ENCODE results near the gene MFNG.

DNA sequence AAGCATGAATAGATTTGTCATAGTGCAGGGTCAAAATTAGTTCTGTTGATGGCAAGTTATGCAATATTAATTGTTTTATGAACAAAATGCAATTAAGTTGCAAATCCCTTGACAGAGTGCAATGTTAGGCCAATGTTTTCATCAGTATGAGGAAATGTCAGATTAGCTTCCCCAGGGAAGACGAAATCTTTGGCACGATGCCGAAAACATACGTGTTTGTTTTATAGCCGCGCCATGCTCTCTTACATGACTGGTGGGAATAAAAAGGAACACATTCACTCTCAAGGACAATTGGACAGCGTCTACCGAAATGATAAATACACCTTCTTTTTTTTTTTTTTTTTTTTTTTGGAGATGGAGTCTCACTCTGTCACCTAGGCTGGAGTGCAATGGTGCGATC, 27.0 kb downstream of the MFNG start:
- TF ChIP-seq, protein P1, sequence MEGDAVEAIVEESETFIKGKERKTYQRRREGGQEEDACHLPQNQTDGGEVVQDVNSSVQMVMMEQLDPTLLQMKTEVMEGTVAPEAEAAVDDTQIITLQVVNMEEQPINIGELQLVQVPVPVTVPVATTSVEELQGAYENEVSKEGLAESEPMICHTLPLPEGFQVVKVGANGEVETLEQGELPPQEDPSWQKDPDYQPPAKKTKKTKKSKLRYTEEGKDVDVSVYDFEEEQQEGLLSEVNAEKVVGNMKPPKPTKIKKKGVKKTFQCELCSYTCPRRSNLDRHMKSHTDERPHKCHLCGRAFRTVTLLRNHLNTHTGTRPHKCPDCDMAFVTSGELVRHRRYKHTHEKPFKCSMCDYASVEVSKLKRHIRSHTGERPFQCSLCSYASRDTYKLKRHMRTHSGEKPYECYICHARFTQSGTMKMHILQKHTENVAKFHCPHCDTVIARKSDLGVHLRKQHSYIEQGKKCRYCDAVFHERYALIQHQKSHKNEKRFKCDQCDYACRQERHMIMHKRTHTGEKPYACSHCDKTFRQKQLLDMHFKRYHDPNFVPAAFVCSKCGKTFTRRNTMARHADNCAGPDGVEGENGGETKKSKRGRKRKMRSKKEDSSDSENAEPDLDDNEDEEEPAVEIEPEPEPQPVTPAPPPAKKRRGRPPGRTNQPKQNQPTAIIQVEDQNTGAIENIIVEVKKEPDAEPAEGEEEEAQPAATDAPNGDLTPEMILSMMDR (IDR thresholded peaks at IDR 0.05; ENCODE audit: insufficient read depth, low read length), result no peak
- no peak for TF ChIP-seq POLR2AphosphoS5 (IDR thresholded peaks at IDR 0.05; ENCODE audit: low read depth)
- TF ChIP-seq, protein P2, sequence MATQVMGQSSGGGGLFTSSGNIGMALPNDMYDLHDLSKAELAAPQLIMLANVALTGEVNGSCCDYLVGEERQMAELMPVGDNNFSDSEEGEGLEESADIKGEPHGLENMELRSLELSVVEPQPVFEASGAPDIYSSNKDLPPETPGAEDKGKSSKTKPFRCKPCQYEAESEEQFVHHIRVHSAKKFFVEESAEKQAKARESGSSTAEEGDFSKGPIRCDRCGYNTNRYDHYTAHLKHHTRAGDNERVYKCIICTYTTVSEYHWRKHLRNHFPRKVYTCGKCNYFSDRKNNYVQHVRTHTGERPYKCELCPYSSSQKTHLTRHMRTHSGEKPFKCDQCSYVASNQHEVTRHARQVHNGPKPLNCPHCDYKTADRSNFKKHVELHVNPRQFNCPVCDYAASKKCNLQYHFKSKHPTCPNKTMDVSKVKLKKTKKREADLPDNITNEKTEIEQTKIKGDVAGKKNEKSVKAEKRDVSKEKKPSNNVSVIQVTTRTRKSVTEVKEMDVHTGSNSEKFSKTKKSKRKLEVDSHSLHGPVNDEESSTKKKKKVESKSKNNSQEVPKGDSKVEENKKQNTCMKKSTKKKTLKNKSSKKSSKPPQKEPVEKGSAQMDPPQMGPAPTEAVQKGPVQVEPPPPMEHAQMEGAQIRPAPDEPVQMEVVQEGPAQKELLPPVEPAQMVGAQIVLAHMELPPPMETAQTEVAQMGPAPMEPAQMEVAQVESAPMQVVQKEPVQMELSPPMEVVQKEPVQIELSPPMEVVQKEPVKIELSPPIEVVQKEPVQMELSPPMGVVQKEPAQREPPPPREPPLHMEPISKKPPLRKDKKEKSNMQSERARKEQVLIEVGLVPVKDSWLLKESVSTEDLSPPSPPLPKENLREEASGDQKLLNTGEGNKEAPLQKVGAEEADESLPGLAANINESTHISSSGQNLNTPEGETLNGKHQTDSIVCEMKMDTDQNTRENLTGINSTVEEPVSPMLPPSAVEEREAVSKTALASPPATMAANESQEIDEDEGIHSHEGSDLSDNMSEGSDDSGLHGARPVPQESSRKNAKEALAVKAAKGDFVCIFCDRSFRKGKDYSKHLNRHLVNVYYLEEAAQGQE (IDR thresholded peaks at IDR 0.05; ENCODE audit: insufficient replicate concordance, low read depth), result no peak
- TF ChIP-seq SPI1 (IDR thresholded peaks at IDR 0.05; ENCODE audit: borderline replicate concordance, low read depth), result no peak
- no peak for TF ChIP-seq GABPA (IDR thresholded peaks at IDR 0.05; ENCODE audit: low read depth)

All from HL-60 (cell line).